Chondrocyte (in vitro differentiated cells): ENCODE measurements around the gene IL17D. TPM values are rescaled to one million over a fixed set of nuclear protein-coding genes. Genes with fewer than 3 reads are reported as not detected.

Source experiments
- DNase-seq: peaks from one replicate; pipeline ENCODE4 v3.0.0; 2021; ENCODE audit warnings: mixed read lengths, low spot score
- H3K27ac Mint-ChIP-seq: one replicate; pipeline ENCODE4 v1.8.0; 2021; ENCODE audit warnings: mild to moderate bottlenecking, moderate library complexity, mixed read lengths; ENCODE audit not compliant: unreplicated experiment
- H3K27me3 Mint-ChIP-seq: 2 replicates; pipeline ENCODE4 v1.8.0; 2021; ENCODE audit warnings: low read depth, mixed read lengths
- H3K36me3 Mint-ChIP-seq: 2 replicates; pipeline ENCODE4 v1.8.0; 2021; ENCODE audit warnings: low read depth, mixed read lengths
- H3K4me1 Mint-ChIP-seq: 2 replicates; pipeline ENCODE4 v1.8.0; 2021; ENCODE audit warnings: low read depth, mild to moderate bottlenecking, mixed read lengths
- H3K4me3 Mint-ChIP-seq: one replicate; pipeline ENCODE4 v1.8.0; 2021; ENCODE audit warnings: mild to moderate bottlenecking, moderate library complexity, mixed read lengths; ENCODE audit not compliant: unreplicated experiment
- H3K9me3 Mint-ChIP-seq: 2 replicates; pipeline ENCODE4 v1.8.0; 2021; ENCODE audit warnings: low read depth, mixed read lengths
- total RNA-seq: library from RNA; stranded (reverse); gene quantifications from 3 replicates; pipeline ENCODE4 v1.2.1, GENCODE V29; 2021
- TF ChIP-seq, protein P1 (sequence below): fragments of 200-600 bp; sonication (generic); IDR thresholded peaks from 2 replicates; pipeline ENCODE4 v1.5.0; 2021; ENCODE audit warnings: antibody characterized with exemption, mild to moderate bottlenecking, moderate library complexity

Gene IL17D
- total RNA-seq, 1 donor from 2014 or later: 12.1 TPM

- H3K4me3 Mint-ChIP-seq: peak overlapping the region; percentile 7
- H3K4me1 Mint-ChIP-seq: peaks cover 47% of the 10 kb centered on the region
- TF ChIP-seq, protein P1, sequence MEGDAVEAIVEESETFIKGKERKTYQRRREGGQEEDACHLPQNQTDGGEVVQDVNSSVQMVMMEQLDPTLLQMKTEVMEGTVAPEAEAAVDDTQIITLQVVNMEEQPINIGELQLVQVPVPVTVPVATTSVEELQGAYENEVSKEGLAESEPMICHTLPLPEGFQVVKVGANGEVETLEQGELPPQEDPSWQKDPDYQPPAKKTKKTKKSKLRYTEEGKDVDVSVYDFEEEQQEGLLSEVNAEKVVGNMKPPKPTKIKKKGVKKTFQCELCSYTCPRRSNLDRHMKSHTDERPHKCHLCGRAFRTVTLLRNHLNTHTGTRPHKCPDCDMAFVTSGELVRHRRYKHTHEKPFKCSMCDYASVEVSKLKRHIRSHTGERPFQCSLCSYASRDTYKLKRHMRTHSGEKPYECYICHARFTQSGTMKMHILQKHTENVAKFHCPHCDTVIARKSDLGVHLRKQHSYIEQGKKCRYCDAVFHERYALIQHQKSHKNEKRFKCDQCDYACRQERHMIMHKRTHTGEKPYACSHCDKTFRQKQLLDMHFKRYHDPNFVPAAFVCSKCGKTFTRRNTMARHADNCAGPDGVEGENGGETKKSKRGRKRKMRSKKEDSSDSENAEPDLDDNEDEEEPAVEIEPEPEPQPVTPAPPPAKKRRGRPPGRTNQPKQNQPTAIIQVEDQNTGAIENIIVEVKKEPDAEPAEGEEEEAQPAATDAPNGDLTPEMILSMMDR: no peak
- no peaks in the 10 kb centered on the region for H3K27me3 Mint-ChIP-seq
- H3K36me3 Mint-ChIP-seq: no peaks in the 10 kb centered on the region
- DNase-seq: no peak
- H3K9me3 Mint-ChIP-seq: no peaks in the 10 kb centered on the region
- H3K27ac Mint-ChIP-seq: peak overlapping the region; percentile 92
These were observed 10.3 kb downstream of the IL17D start for GRCh38 chr13:20713751-20714150.

GRCh38 chr13:20714161-20714560 is 10.7 kb downstream of the IL17D start:
- no peaks in the 10 kb centered on the region for H3K36me3 Mint-ChIP-seq
- DNase-seq: no peak
- TF ChIP-seq, protein P1: no peak
- peaks cover 42% of the 10 kb centered on the region for H3K4me1 Mint-ChIP-seq
- H3K27ac Mint-ChIP-seq: peak overlapping the region; percentile 92
- H3K27me3 Mint-ChIP-seq: no peaks in the 10 kb centered on the region
- peak overlapping the region; percentile 7 for H3K4me3 Mint-ChIP-seq
- no peaks in the 10 kb centered on the region for H3K9me3 Mint-ChIP-seq

DNA sequence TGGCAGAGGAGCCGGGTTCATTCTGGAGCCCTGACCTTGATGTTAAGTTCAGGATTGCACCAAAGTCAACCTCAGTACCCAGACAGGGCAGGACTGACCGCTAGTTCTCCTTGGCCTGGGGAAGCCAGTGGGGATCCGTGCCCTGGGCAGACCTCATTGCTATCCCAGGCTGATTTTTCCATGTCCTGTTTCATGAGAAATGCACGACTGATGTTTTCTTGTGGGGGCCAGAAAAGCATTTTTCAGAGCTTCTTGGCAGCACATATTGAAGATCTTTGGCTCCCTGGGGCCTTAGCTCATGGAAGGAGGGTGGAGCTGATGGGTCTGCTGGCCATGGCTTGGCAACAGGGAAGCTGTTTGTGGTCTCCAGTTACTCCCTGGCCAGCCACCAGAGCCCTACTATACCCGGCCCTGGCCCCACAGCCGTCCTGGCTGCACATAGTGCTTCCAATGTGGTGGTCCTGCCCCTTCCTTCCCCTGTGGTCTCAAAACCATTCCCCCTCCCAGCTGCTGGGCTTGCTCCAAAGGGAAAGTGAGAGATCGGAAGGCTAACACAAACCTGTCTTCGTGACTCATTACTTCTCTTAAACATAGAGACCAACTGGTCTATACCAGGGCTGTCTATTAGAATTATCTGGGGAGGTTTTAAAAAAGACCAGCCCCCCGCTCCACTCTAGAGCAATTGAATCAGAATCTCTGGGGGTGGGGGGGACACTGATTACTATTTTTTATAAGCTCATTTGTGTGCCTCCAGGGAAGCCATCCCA is 11.2 kb downstream of the IL17D start:
- Mint-ChIP-seq H3K9me3 (no peaks in the 10 kb centered on the region), H3K4me3 (no peak overlapping the region), H3K4me1 (peaks cover 37% of the 10 kb centered on the region), H3K36me3 (no peaks in the 10 kb centered on the region), H3K27me3 (no peaks in the 10 kb centered on the region), H3K27ac (peak overlapping the region; percentile 92)
- TF ChIP-seq, protein P1: no peak
- DNase-seq: no peak

DNA sequence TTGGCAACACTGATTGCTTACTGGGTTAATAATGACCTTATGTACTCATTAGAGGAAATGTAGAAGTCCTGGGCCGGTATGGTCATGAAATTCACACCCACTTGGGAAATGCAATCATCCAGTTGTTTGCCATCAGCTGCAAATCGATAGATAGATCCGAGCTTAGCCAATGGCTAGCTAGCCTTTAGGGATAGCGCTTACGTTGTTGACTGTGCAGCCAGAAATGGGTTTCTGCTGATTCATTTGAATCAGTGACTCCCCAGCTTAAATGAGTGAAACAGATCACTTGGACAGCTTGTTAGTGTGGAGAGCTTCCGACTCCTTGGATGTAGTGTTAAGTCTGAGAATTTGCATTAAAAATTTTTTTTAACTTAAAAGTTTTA is 11.8 kb downstream of the IL17D start:
- Mint-ChIP-seq H3K36me3 (no peaks in the 10 kb centered on the region), H3K9me3 (no peaks in the 10 kb centered on the region), H3K27me3 (no peaks in the 10 kb centered on the region), H3K27ac (no peak overlapping the region), H3K4me1 (peaks cover 34% of the 10 kb centered on the region), H3K4me3 (no peak overlapping the region)
- no peak for DNase-seq
- TF ChIP-seq, protein P1: no peak

- Mint-ChIP-seq H3K4me1 (peaks cover 35% of the 10 kb centered on the region), H3K27me3 (no peaks in the 10 kb centered on the region)
These were observed 13.5 kb downstream of the IL17D start for GRCh38 chr13:20716951-20717350.

More at GRCh38 chr13:20716951-20717350, 13.5 kb downstream of the IL17D start:
- Mint-ChIP-seq H3K4me3 (no peak overlapping the region), H3K27ac (no peak overlapping the region), H3K36me3 (no peaks in the 10 kb centered on the region), H3K9me3 (no peaks in the 10 kb centered on the region)
- no peak for DNase-seq
- TF ChIP-seq, protein P1: no peak
